ENCODE measurements around the gene ZBED4. TPM values are rescaled to one million over a fixed set of nuclear protein-coding genes. Genes with fewer than 3 reads are reported as not detected.

ZBED4 gene
- total RNA-seq, 1 donor from 2014 or later, result 9.1 TPM

DNA sequence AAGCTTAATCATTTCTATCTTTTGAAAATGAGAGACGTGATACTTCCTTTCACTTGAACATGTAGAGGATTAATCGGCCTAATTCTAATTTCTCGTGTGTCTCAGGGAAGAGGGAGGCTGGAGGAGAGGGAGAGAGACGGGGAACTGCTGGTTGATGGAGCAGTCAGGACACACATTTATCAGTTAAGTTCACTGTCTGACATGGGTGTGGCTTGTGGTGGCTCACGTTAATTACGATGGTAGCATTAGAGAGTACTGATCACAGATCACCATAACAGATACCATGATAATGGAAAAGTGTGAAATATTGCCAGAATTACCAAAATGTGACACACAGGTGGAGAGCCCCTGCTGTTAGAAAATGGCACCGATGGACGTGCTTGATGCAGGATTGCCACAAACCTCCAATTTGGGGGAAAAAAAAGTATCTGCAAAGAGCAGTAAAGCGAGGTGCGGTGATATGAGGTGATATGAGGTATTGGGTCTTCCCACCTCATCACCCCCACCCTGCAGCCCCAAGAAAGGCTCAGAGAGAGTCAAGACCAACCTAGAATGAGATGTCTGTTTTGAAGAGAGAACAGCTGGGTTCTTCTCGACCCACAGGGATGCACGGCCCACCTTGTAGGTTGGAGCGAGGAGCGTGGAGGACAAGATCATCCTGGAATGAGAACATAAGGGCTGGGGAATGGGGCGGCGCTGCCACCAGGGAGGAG lies 19.7 kb downstream of the ZBED4 start:
- Histone ChIP-seq H3K36me3 (no peaks in the 10 kb centered on the region), H3K9me3 (peaks cover 9% of the 10 kb centered on the region), H3K27me3 (no peaks in the 10 kb centered on the region), H3K27ac (no peak overlapping the region), H3K4me3 (no peak overlapping the region), H3K4me1 (no peaks in the 10 kb centered on the region)
- DNase-seq (ENCODE audit: extremely low spot score in 2 of 2), result no peak
- intact Hi-C loops (cut with DNase I), result no loop called here
- no peak for TF ChIP-seq POLR2A (IDR thresholded peaks at IDR 0.05)
- TF ChIP-seq POLR2AphosphoS5 (IDR thresholded peaks at IDR 0.05; ENCODE audit: insufficient read depth in 1 of 2, low read depth in 1 of 2), result no peak
- TF ChIP-seq, protein P1, sequence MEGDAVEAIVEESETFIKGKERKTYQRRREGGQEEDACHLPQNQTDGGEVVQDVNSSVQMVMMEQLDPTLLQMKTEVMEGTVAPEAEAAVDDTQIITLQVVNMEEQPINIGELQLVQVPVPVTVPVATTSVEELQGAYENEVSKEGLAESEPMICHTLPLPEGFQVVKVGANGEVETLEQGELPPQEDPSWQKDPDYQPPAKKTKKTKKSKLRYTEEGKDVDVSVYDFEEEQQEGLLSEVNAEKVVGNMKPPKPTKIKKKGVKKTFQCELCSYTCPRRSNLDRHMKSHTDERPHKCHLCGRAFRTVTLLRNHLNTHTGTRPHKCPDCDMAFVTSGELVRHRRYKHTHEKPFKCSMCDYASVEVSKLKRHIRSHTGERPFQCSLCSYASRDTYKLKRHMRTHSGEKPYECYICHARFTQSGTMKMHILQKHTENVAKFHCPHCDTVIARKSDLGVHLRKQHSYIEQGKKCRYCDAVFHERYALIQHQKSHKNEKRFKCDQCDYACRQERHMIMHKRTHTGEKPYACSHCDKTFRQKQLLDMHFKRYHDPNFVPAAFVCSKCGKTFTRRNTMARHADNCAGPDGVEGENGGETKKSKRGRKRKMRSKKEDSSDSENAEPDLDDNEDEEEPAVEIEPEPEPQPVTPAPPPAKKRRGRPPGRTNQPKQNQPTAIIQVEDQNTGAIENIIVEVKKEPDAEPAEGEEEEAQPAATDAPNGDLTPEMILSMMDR (IDR thresholded peaks at IDR 0.05), result no peak

DNA sequence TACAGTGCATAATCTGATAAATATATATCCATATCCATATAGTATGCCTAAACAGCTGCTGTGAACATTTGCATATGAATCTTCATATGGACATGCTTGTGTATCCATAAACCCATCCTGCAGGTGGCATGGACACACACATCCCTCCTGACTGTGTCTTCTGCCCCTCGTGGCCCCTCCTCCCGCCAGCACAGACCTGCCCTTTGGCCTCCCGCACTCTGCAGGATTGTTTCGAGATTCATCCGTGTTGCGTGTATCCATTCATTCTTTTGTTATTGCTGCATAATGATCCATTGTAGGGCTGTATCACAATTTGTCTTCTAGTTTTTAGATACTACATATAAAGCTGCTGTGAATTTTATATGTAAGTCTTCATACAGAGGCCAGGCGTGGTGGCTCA lies 24.0 kb downstream of the ZBED4 start:
- intact Hi-C loops (cut with DNase I), result no loop called here

DNA sequence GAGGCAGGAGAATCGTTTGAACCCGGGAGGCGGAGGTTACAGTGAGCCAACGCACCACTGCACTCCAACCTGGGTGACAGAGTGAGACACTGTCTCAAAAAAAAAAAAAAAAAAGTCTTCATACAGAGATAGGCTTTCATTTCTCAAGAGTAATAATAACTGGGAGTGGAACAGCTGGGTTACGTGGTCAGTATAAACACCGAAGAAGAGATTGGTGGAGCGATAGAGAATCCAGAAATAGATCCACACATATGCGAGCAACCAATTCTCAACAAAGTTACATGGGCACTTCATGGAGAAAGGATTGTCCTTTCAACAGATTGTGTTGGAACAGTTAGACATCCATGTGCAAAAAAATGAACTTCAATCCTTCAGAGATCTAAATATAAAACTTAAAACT lies 24.6 kb downstream of the ZBED4 start:
- Histone ChIP-seq H3K4me1 (no peaks in the 10 kb centered on the region), H3K36me3 (no peaks in the 10 kb centered on the region), H3K9me3 (no peaks in the 10 kb centered on the region), H3K4me3 (no peak overlapping the region), H3K27ac (no peak overlapping the region), H3K27me3 (no peaks in the 10 kb centered on the region)
- intact Hi-C loops (cut with DNase I), result no loop called here
- DNase-seq (ENCODE audit: extremely low spot score in 2 of 2), result no peak
- TF ChIP-seq, protein P1 (IDR thresholded peaks at IDR 0.05), result no peak
- no peak for TF ChIP-seq POLR2AphosphoS5 (IDR thresholded peaks at IDR 0.05; ENCODE audit: insufficient read depth in 1 of 2, low read depth in 1 of 2)

More for the DNA sequence above, 24.0 kb downstream of the ZBED4 start:
- no peak overlapping the region for H3K4me3 ChIP-seq
- no peaks in the 10 kb centered on the region for H3K9me3 ChIP-seq
- TF ChIP-seq, protein P1 (IDR thresholded peaks at IDR 0.05), result no peak
- TF ChIP-seq POLR2A (IDR thresholded peaks at IDR 0.05), result no peak
- no peak for TF ChIP-seq POLR2AphosphoS5 (IDR thresholded peaks at IDR 0.05; ENCODE audit: insufficient read depth in 1 of 2, low read depth in 1 of 2)
- no peak for DNase-seq (ENCODE audit: extremely low spot score in 2 of 2)
- H3K27ac ChIP-seq, result no peak overlapping the region
- no peaks in the 10 kb centered on the region for H3K27me3 ChIP-seq
- H3K36me3 ChIP-seq, result no peaks in the 10 kb centered on the region
- H3K4me1 ChIP-seq, result no peaks in the 10 kb centered on the region

DNA sequence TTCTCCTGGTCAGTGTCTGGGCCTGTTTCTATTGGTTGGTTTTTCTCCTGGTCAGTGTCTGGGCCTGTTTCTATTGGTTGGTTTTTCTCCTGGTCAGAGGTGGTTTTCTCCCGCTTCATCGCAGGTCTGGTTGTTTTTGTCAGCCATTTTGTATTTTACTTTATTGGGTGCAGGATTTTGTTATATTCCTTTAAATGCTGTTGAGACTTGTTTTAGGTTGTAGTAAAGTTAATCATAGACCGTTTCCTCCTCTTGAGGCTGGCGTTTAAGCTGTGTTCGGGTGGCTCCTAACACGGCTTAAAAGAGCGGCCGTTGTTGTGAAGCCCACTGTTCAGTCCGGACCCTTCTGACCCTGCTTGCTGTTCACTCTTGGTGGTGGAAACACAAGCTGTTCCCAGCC lies 26.2 kb downstream of the ZBED4 start:
- Histone ChIP-seq H3K4me3 (no peak overlapping the region), H3K9me3 (no peaks in the 10 kb centered on the region), H3K27me3 (no peaks in the 10 kb centered on the region), H3K27ac (no peak overlapping the region), H3K36me3 (peaks cover 0 to 12% of the 10 kb centered on the region in 2 donors), H3K4me1 (no peaks in the 10 kb centered on the region)
- TF ChIP-seq, protein P1 (IDR thresholded peaks at IDR 0.05), result no peak
- no peak for TF ChIP-seq POLR2A (IDR thresholded peaks at IDR 0.05)
- no peak for TF ChIP-seq POLR2AphosphoS5 (IDR thresholded peaks at IDR 0.05; ENCODE audit: insufficient read depth in 1 of 2, low read depth in 1 of 2)
- no peak for DNase-seq (ENCODE audit: extremely low spot score in 2 of 2)
- intact Hi-C loops (cut with DNase I), result no loop called here

DNA sequence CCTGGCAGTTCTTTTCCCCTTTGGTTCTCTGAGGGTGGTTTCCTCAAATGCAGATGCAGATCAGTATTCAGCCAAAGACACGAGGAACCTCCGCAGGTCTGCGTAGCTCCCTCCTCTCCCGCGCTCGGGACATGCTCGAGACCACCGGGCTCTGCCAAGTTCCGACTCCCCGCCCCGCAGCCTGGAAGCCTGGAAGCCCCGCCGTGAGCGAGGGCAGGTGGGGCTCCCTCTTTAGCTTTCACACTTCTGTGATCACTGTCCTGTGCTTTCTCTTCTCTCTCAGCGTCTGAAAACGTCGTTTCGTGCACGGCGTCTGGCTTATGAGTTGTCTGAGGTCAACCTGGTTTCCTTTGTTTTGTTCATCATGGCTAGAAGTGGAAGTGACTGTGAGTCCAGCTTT lies 26.6 kb downstream of the ZBED4 start:
- H3K36me3 ChIP-seq, result peaks cover 0 to 12% of the 10 kb centered on the region in 2 donors
- no peak for DNase-seq (ENCODE audit: extremely low spot score in 2 of 2)
- no peaks in the 10 kb centered on the region for H3K27me3 ChIP-seq
- no peaks in the 10 kb centered on the region for H3K9me3 ChIP-seq
- no peak overlapping the region for H3K27ac ChIP-seq
- TF ChIP-seq POLR2AphosphoS5 (IDR thresholded peaks at IDR 0.05; ENCODE audit: insufficient read depth in 1 of 2, low read depth in 1 of 2) (no peak), POLR2A (IDR thresholded peaks at IDR 0.05) (no peak)
- TF ChIP-seq, protein P1 (IDR thresholded peaks at IDR 0.05), result no peak
- no peaks in the 10 kb centered on the region for H3K4me1 ChIP-seq
- intact Hi-C loops (cut with DNase I), result no loop called here
- no peak overlapping the region for H3K4me3 ChIP-seq
